ENCODE results near the gene CCDC91.

DNA sequence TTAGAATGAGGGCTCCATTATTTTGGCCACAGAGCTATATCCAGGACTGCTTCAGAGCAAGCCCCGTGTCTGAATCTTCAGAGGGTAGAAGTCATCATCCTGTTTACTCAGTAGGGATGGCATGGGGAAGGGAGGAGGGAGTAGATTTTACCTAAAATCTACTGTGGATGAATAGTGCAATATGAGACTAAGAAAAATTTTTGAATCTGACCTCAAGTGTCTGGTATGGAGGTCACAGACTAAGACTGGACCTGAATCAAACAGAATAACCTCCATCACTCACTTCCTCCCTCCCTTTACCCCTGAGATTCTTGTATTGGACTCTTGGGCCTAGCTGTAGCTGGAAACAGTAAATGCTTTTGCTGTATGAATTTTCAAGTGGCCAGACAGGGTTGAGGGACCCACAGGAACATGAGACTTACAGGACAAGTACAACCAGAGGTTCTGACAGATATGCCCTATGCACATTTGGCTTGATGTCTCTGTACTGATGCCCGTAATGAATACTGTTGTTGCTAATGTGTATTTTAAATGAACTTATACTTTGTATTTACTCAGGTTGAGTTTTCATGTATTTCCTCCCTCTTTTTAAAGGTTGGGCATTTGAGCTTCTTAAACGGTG, 78.5 kb downstream of the CCDC91 start:
- TF ChIP-seq, protein P1, sequence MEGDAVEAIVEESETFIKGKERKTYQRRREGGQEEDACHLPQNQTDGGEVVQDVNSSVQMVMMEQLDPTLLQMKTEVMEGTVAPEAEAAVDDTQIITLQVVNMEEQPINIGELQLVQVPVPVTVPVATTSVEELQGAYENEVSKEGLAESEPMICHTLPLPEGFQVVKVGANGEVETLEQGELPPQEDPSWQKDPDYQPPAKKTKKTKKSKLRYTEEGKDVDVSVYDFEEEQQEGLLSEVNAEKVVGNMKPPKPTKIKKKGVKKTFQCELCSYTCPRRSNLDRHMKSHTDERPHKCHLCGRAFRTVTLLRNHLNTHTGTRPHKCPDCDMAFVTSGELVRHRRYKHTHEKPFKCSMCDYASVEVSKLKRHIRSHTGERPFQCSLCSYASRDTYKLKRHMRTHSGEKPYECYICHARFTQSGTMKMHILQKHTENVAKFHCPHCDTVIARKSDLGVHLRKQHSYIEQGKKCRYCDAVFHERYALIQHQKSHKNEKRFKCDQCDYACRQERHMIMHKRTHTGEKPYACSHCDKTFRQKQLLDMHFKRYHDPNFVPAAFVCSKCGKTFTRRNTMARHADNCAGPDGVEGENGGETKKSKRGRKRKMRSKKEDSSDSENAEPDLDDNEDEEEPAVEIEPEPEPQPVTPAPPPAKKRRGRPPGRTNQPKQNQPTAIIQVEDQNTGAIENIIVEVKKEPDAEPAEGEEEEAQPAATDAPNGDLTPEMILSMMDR (IDR thresholded peaks at IDR 0.05) = no peak
- TF ChIP-seq EP300 (IDR thresholded peaks at IDR 0.05) = no peak

Measured in suprapubic skin (tissue), 3 donors.